ENCODE results near the gene LMNA.
"Not testable (repeated sequence)": the region's sequence is repeated elsewhere in the genome, so short reads cannot be mapped to it uniquely, and the experiment has no call there.

The LMNA gene

DNA sequence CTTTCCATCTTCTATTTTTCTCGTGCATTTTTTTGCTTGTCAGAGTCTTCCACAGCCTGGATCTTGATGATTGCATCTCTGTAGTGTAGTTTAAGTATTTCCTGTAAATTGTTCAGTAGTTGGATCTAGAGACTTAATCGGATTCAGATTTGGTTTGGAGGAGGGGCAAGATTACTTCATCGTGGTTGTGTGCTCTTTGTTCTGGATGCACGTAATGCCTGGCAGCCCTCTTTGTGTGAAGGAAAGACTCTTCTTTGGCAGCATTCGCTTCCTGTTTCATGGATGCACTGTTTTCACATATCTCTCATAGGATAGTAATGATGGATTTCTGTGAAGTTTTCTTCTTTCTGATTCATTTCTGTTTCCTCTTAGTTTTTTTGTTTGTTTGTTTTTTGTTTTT lies 53.0 kb downstream of the LMNA start:
- no peak for DNase-seq

DNA sequence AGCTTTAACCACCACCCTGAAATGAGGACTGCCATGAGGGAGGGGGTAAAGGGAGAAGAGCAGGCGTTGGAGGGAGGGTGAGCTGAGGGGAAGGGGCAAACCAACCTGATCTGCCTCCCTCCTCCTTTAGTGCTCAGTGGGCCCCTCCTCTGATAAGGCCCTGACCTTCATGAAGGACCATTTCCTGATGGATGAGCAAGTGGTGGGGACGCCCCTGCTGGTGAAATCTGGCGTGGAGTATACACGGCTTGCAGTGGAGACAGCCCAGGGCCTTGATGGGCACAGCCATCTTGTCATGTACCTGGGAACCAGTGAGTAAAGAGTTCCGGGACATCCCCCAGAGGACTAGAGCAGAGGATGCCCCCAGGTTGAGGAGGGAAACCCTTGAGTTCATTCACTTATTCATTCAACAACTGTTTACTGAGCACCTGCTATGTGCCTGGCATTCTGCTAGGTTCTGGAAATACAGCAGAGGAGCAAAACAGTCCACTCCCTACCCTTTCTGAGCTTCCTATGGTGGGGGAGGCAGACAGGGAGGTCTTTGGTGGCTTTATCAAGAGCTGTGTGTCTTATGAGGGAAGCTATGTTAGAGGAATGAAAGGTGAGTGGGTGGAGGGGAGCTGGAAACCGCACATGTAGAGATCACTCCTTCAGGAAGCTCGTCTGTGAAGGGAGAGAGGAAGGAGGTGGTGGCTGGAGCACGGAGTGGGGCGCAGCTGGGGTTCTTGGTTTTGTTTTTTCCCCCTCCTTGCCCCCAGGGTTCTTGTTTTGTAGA lies 58.4 kb downstream of the LMNA start:
- DNase-seq, result no peak

DNA sequence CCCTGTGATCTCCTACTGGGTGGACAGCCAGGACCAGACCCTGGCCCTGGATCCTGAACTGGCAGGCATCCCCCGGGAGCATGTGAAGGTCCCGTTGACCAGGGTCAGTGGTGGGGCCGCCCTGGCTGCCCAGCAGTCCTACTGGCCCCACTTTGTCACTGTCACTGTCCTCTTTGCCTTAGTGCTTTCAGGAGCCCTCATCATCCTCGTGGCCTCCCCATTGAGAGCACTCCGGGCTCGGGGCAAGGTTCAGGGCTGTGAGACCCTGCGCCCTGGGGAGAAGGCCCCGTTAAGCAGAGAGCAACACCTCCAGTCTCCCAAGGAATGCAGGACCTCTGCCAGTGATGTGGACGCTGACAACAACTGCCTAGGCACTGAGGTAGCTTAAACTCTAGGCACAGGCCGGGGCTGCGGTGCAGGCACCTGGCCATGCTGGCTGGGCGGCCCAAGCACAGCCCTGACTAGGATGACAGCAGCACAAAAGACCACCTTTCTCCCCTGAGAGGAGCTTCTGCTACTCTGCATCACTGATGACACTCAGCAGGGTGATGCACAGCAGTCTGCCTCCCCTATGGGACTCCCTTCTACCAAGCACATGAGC lies 62.2 kb downstream of the LMNA start:
- DNase-seq, result no peak

DNA sequence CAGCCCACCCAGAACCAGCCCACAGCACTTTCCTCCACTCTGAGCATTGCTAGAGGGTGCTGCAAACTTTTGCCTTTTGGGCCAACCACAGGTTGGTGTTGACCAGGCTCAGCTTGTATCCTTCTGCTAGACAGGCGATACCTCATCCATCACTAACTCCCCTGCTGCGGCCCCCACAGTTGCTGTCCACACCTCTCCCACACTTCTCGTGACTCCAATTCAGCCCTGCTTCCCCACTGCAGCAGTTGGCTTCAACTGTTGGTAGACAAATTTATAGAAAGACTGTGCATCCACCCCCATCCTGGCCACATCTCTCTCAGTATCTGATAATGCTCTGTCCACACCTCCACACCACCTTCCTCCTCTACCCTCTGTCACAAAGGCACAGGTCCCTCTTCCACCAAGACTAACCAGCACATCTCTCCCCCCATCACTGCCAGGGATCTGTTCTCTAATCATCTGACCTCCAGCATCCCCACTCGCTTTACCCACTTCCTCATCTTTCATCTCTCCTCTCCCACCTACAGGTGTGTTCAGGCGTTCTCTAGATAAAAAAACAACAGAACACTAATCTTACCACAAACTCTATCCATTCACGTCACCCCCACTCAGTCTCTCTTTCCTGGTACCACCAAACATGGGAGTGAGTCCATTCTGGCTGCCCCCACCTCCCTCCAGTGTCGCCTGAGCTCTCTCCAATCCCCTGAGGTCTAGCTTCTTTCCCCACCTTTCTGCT lies 63.6 kb downstream of the LMNA start:
- no peak for DNase-seq

DNA sequence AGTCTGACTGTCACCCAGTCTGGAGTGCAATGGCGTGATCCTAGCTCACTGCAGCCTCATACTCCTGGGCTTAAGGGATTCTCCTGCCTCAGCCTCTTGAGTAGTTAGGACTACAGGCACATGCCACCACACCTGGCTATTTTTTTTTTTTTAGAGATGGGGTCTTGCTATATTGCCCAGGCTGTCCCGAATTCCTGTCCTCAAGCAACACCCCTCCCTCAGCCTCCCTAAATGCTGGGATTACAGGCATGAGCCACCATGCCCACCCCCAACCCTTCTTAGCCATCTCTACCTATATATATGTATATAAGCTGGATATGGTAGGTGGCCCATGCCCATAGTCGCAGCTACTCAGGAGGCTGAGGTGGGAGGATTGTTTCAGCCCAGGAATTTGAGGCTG lies 66.0 kb downstream of the LMNA start:
- DNase-seq, result no peak

DNA sequence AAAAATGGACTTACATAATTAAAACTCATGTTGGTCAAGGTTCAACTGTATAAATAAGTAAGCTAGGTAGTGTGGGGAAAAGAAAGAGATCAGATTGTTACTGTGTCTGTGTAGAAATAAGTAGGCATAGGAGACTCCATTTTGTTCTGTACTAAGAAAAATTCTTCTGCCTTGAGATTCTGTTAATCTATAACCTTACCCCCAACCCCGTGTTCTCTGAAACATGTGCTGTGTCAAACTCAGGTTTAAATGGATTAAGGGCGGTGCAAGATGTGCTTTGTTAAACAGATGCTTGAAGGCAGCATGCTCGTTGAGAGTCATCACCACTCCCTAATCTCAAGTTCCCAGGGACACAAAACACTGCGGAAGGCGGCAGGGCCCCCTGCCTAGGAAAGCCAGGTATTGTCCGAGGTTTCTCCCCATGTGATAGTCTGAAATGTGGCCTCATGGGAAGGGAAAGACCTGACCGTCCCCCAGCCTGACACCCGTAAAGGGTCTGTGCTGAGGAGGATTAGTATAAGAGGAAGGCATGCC lies 66.9 kb downstream of the LMNA start:
- not testable (repeated sequence) for DNase-seq

DNA sequence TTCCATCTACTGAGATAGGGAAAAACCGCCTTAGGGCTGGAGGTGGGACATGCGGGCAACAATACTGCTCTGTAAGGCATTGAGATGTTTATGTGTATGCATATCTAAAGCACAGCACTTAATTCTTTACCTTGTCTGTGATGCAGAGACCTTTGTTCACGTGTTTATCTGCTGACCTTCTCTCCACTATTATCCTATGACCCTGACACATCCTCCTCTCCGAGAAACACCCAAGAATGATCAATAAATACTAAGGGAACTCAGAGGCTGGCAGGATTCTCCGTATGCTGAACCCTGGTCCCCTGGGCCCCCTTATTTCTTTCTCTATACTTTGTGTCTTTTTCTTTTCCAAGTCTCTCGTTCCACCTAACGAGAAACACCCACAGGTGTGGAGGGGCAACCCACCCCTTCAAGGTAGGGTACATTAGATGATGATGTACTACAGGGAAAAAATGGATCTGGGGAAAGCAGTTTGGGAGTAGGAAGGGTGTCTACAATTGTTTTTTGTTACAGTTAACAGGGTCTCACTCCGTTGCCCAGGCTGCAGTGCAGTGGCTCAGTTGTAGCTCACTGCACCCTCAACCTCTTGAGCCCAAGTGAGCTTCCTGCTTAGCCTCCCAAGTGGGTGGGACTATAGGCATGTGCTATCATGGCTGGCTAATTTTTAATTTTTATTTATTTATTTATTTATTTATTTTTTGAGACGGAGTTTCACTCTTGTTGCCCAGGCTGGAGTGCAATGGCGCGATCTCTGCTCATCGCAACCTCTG lies 67.7 kb downstream of the LMNA start:
- DNase-seq, result not testable (repeated sequence)

DNA sequence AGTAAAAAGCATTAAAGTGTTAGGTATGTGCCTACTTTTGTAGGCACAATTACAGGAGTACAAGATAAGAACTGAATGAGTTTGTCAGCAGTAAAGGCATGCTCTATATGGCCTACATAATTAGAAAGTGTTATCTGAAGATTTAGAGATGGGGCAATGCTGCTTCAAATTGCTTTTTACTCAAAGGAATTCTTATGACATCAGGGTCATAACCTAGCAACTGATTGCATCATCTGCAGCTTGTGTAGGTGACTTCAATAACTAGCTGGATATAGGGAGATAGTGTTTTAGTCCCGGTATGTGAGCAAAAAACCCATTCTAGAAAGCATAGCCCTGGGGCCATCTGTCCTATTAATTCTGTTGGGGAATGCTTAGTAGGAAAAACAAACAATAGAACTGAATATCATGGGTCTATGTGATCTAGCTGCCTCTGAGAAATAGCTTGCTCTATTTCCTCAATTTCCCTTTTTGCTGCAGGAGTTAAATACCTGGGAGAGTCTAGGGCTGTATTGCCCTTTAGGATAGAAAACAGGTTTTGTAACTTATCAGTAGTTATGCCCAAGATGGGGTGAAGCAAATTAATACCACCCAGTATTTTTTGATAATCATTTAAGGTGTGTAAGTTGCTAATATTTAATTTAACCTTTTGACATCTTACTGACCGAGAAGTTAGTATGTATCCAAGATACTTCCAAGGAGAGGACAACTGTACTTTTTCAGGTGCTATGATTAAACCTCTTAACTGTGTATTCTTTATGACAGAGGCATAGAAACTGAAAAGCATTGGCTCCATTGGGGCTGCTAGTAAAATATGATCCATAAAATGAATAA lies 72.1 kb downstream of the LMNA start:
- DNase-seq, result not testable (repeated sequence)
